ENCODE data around the gene ARCN1. TPM values are rescaled to one million over a fixed set of nuclear protein-coding genes. Genes with fewer than 3 reads are reported as not detected.

Gene ARCN1
- total RNA-seq, 1 donor from 2014 or later: 201 TPM

GRCh38 chr11:118530683-118531596 is 41.3 kb upstream of the ARCN1 start, which contains the start of gene TMEM25:
Gene TMEM25, plus strand, starts transcription at chr11:118531192. Its CDS starts 610 bp downstream, at chr11:118531802.
- peak; percentile 87 for DNase-seq (ENCODE audit: extremely low spot score, unreplicated experiment)
- Mint-ChIP-seq H3K27ac (ENCODE audit: unreplicated experiment) (peak within 1 kb of the TSS; percentile 60), H3K4me1 (ENCODE audit: unreplicated experiment) (peaks cover 22% of the 10 kb centered on the region), H3K27me3 (ENCODE audit: unreplicated experiment) (no peaks in the 10 kb centered on the region), H3K36me3 (ENCODE audit: unreplicated experiment) (peaks cover 7% of the 10 kb centered on the region), H3K9me3 (ENCODE audit: unreplicated experiment) (no peaks in the 10 kb centered on the region), H3K4me3 (ENCODE audit: unreplicated experiment) (peak within 1 kb of the TSS; percentile 90)
- TF ChIP-seq, protein P1, sequence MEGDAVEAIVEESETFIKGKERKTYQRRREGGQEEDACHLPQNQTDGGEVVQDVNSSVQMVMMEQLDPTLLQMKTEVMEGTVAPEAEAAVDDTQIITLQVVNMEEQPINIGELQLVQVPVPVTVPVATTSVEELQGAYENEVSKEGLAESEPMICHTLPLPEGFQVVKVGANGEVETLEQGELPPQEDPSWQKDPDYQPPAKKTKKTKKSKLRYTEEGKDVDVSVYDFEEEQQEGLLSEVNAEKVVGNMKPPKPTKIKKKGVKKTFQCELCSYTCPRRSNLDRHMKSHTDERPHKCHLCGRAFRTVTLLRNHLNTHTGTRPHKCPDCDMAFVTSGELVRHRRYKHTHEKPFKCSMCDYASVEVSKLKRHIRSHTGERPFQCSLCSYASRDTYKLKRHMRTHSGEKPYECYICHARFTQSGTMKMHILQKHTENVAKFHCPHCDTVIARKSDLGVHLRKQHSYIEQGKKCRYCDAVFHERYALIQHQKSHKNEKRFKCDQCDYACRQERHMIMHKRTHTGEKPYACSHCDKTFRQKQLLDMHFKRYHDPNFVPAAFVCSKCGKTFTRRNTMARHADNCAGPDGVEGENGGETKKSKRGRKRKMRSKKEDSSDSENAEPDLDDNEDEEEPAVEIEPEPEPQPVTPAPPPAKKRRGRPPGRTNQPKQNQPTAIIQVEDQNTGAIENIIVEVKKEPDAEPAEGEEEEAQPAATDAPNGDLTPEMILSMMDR (IDR thresholded peaks at IDR 0.05): no peak

- no peaks in the 10 kb centered on the region for H3K27me3 Mint-ChIP-seq (ENCODE audit: unreplicated experiment)
- peaks cover 5% of the 10 kb centered on the region for H3K36me3 Mint-ChIP-seq (ENCODE audit: unreplicated experiment)
- no peaks in the 10 kb centered on the region for H3K9me3 Mint-ChIP-seq (ENCODE audit: unreplicated experiment)
- no peak for DNase-seq (ENCODE audit: extremely low spot score, unreplicated experiment)
- H3K4me1 Mint-ChIP-seq (ENCODE audit: unreplicated experiment): peaks cover 22% of the 10 kb centered on the region
- peak overlapping the region; percentile 90 for H3K4me3 Mint-ChIP-seq (ENCODE audit: unreplicated experiment)
- H3K27ac Mint-ChIP-seq (ENCODE audit: unreplicated experiment): peak overlapping the region; percentile 60
- TF ChIP-seq, protein P1 (IDR thresholded peaks at IDR 0.05): no peak
These were observed 40.6 kb upstream of the ARCN1 start for GRCh38 chr11:118531597-118532084.

DNA sequence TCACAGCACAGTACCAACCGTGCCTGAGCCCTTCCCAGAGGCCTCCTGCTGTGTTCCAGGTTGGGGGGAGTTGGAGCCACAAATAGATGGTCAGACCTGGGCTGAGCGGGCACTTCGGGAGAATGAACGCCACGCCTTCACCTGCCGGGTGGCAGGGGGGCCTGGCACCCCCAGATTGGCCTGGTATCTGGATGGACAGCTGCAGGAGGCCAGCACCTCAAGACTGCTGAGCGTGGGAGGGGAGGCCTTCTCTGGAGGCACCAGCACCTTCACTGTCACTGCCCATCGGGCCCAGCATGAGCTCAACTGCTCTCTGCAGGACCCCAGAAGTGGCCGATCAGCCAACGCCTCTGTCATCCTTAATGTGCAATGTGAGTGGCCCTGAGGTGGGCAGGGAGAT is 40.1 kb upstream of the ARCN1 start:
- Mint-ChIP-seq H3K36me3 (ENCODE audit: unreplicated experiment) (peaks cover 3% of the 10 kb centered on the region), H3K27ac (ENCODE audit: unreplicated experiment) (peak overlapping the region; percentile 60)
- DNase-seq (ENCODE audit: extremely low spot score, unreplicated experiment): no peak

DNA sequence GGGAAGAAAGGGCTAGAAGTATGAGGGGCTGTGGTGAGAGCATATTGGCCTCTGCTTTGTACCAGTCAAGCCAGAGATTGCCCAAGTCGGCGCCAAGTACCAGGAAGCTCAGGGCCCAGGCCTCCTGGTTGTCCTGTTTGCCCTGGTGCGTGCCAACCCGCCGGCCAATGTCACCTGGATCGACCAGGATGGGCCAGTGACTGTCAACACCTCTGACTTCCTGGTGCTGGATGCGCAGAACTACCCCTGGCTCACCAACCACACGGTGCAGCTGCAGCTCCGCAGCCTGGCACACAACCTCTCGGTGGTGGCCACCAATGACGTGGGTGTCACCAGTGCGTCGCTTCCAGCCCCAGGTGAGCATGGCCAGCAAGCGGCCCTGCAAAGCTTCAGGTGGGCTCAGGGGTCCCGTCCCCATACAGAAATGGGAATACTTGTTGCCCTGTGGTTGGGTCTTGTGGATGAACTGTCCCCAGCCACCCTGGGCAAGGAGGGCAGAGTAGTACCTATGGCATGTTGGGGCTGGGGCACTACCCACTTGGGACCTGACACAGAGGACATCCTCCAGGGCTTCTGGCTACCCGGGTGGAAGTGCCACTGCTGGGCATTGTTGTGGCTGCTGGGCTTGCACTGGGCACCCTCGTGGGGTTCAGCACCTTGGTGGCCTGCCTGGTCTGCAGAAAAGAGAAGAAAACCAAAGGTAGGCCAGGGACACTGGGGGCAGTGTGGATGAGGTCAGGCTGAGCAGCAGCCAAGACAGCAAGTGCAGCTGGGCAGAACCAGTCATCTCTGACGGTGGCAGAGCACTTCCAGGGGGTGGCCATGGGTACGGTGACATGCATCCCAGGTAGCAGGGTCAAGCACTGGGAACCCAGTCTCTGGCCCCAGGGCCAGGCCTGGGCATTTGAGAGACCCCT is 39.1 kb upstream of the ARCN1 start:
- Mint-ChIP-seq H3K9me3 (ENCODE audit: unreplicated experiment) (no peaks in the 10 kb centered on the region), H3K27me3 (ENCODE audit: unreplicated experiment) (no peaks in the 10 kb centered on the region), H3K36me3 (ENCODE audit: unreplicated experiment) (peaks cover 2% of the 10 kb centered on the region), H3K4me3 (ENCODE audit: unreplicated experiment) (no peak overlapping the region), H3K27ac (ENCODE audit: unreplicated experiment) (no peak overlapping the region), H3K4me1 (ENCODE audit: unreplicated experiment) (peaks cover 22% of the 10 kb centered on the region)
- TF ChIP-seq, protein P1 (IDR thresholded peaks at IDR 0.05): no peak
- no peak for DNase-seq (ENCODE audit: extremely low spot score, unreplicated experiment)

More for the DNA sequence above, 40.1 kb upstream of the ARCN1 start:
- H3K4me3 Mint-ChIP-seq (ENCODE audit: unreplicated experiment): peak overlapping the region; percentile 90
- H3K9me3 Mint-ChIP-seq (ENCODE audit: unreplicated experiment): no peaks in the 10 kb centered on the region
- H3K27me3 Mint-ChIP-seq (ENCODE audit: unreplicated experiment): no peaks in the 10 kb centered on the region
- H3K4me1 Mint-ChIP-seq (ENCODE audit: unreplicated experiment): peaks cover 22% of the 10 kb centered on the region
- TF ChIP-seq, protein P1 (IDR thresholded peaks at IDR 0.05): no peak
